GM12864 (cell line): ENCODE measurements around the gene ITPRIPL2.
A peak's percentile ranks its signal among the peaks of the same experiment; 100 is the strongest.

Source experiments
- DNase-seq: peaks from one replicate; pipeline ENCODE4 v3.0.0-alpha.2; 2011; ENCODE audit warnings: low read depth
- H3K4me3 ChIP-seq: 2 replicates; pipeline ENCODE4 v1.5.1; 2011; ENCODE audit warnings: mild to moderate bottlenecking, low read depth, low read length, control low read depth
- TF ChIP-seq, protein P1 (sequence below): IDR thresholded peaks from 2 replicates; pipeline ENCODE4 v1.5.1; 2011; ENCODE audit warnings: low read depth, mild to moderate bottlenecking, moderate library complexity, low read length, control low read depth, inconsistent platforms; ENCODE audit errors: missing control alignments

ITPRIPL2 gene

DNA sequence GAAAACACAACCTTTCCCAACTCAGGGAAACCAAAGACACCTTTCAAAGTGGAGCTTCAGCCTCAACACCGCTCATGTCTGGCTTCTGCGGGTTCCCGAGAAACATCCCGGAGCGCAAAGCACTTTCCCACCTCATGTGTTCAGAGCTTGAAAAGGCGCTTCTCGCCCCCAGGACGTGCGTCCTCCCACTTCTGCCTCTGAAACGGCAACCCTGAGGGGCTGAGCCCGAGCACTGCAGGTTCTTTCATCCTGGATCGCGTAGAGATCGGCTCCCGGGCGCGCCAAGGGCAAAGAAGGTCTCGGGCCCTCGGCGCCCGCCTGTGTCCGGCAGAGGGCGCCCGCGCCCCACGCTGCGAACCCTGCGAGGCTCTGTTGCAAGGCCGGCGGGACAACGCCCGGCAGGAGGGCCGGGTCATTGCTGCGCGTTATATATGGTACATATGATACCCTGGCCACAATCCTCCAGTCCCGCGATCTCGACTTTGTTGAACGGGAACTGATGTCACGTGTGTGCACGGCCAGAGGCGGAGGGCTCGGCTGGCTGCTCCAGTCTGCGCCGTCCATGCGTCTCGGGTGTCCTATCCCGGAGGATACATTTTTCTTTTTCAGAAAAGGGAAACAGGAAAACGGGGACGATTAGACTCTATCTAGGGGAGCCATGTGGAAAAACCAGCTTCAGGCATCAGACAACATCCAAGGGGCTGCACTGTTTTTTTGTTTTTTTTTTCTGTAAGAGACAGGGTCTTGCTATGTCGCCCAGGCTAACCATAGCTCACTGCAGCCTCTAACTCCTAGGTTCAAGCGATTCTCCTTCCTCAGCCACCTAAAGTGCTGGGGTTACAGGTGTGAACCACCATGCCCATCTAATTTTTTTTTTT, 27.2 kb upstream of the ITPRIPL2 start:
- TF ChIP-seq, protein P1, sequence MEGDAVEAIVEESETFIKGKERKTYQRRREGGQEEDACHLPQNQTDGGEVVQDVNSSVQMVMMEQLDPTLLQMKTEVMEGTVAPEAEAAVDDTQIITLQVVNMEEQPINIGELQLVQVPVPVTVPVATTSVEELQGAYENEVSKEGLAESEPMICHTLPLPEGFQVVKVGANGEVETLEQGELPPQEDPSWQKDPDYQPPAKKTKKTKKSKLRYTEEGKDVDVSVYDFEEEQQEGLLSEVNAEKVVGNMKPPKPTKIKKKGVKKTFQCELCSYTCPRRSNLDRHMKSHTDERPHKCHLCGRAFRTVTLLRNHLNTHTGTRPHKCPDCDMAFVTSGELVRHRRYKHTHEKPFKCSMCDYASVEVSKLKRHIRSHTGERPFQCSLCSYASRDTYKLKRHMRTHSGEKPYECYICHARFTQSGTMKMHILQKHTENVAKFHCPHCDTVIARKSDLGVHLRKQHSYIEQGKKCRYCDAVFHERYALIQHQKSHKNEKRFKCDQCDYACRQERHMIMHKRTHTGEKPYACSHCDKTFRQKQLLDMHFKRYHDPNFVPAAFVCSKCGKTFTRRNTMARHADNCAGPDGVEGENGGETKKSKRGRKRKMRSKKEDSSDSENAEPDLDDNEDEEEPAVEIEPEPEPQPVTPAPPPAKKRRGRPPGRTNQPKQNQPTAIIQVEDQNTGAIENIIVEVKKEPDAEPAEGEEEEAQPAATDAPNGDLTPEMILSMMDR, result peak; percentile 95
- H3K4me3 ChIP-seq, result peak overlapping the region; percentile 10

DNA sequence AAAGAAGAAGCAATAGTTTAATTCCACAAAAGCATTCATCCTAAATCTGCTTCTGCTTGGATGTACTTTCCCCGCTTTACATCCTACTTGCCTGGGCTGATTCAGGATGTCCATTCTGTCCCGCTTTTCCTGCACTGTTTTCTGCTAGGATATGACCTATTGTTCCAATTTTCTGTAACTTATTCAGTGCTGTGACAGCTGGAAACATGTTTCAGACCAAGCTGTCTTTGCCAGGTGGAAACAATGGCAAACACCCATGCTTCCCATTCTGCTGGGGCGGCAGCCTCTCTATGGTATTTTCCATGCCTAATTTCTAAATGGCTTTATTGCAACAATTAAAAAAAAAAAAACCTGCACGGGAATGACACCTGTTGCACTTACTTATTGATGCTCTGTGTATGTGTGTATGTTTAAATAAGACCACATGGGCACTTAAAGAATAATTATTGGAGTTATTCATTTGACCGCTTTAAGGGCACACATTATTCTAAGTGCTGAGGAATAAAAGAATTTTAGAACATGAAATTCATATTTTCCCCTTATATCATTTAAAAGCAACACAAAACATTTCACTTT, 25.3 kb upstream of the ITPRIPL2 start:
- DNase-seq, result no peak
- TF ChIP-seq, protein P1, result no peak

More for the DNA sequence above, 27.2 kb upstream of the ITPRIPL2 start:
- DNase-seq, result peak; percentile 36

DNA sequence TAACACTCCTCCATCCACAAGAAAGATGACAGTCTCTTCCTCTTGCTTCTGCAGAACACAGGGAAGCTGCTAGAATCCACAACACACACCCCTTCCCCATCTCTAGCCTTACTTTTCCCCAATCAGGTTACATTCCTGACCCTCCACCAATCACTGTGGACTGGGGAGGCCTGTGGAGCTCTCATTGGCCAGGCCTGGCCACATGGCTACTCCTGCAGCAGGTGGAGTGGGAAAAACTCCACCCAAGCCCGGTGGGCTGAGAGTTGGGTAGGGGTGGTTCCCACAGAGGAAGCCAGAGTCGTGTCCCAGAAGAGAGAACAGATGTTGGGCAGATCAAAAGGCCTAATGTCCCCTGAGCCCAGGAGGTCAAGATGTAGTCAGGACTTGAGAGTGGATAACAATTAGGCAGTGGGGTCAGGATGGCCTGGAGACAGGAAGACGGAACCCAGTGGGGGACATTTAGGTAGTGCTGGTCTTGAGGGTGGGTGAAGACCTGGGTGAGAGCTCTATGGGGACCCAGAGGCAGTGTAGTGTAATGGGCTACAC, 24.3 kb upstream of the ITPRIPL2 start:
- TF ChIP-seq, protein P1, result no peak
- no peak overlapping the region for H3K4me3 ChIP-seq
- no peak for DNase-seq

More for the DNA sequence above, 25.3 kb upstream of the ITPRIPL2 start:
- no peak overlapping the region for H3K4me3 ChIP-seq

DNA sequence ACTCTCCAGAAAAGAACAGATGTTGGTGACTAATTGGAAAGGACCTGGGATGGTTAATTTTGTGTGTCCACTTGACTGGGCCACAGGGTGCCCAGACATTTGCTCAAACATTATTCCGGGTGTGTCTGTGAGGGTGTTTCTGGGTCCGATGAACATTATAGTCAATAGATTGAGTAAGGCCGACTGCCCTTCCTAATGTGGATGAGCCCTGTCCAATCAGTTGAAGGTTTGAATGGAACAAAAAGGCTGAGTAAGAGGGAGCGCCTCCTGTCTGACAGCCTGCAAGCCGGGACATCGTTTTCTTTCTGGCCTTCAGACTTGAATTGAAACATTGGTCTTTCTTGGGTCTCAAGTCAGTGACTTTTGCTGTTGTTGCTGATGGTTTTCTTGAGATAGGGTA, 22.8 kb upstream of the ITPRIPL2 start:
- DNase-seq, result no peak
- no peak overlapping the region for H3K4me3 ChIP-seq
- TF ChIP-seq, protein P1, result no peak

DNA sequence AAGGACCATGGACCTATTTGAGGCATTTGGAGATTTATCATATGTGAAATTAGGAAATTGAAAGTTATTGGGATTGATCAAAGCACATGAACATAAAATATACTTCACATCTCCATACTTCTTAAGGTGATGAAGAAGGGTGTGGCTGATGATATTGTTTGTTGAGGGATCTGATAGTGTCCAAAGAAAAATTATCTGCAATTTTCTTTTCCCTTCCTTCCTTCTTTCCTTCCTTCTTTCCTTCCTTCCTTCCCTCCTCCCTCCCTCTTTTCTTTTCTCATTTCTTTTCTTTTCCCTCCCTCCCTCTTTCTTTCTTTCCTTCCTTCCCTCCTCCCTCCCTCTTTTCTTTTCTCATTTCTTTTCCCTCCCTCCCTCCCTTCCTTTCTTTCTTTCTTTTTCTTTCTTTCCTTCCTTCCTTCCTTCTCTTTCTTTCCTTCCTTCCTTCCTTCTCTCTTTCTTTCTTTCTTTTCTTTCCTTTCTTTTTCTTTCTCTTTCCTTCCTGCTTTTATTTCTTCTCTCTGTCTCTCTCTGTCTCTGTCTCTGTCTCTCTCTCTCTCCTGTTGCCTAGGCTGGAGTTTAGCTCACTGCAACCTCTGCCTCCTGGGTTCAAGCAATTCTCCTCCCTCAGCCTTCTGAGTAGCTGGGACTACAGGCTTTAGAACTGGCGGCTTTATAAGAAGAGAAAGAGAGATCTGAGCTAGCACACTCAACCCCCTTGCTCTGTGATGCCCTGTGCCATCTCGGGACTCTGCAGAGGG, 20.9 kb upstream of the ITPRIPL2 start:
- DNase-seq, result no peak
- TF ChIP-seq, protein P1, result no peak
- H3K4me3 ChIP-seq, result no peak overlapping the region

DNA sequence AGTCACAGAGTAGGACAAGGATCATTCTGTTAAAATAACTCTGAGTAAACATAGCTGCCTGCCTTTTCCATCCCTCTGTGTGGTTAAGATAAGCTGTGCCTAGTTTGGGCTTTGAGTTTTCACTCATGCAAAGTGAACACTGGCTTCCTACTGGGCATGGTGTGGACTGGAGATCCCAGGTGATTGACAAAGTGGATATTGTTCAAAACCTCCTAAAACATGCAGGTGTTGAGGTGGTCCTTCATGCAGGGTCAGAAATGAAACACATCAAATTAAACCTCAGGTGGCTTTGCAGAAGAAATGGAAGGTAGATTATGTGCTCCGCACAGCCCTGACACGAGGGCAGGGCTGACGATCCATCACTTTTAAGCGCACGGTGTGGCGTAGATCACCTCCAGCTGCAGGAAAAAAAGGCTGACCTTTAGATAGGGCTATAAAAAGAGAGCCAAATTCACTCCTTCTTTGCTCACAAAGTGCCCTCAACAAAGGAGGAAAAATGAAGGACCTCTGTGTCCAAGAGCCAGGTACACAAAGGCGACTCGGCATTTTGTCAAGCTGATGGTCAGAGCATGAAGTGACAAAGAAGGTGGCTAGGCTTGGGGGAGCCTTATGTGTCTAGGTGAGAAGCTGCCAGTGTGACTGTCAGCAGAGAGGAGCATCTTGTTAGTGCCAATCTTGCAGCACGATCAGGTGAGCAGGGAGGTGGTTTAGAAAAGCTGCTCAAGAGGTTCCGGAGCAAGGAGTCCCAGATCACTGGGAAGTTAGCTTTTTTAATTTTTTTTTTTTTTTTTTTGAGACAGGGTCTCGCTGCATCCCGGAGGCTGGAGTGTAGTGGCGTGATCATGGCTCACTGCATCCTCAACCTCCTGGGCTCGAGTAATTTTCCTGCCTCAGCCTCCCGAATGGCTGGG, 19.9 kb upstream of the ITPRIPL2 start:
- TF ChIP-seq, protein P1, result no peak
- H3K4me3 ChIP-seq, result no peak overlapping the region
- no peak for DNase-seq
